ENCODE results near the gene MYH3. TPM values are rescaled to one million over a fixed set of nuclear protein-coding genes. Genes with fewer than 3 reads are reported as not detected.
A peak's percentile ranks its signal among the peaks of the same experiment; 100 is the strongest.

The MYH3 gene
- total RNA-seq, 1 donor from 2014 or later: 1.5 TPM

DNA sequence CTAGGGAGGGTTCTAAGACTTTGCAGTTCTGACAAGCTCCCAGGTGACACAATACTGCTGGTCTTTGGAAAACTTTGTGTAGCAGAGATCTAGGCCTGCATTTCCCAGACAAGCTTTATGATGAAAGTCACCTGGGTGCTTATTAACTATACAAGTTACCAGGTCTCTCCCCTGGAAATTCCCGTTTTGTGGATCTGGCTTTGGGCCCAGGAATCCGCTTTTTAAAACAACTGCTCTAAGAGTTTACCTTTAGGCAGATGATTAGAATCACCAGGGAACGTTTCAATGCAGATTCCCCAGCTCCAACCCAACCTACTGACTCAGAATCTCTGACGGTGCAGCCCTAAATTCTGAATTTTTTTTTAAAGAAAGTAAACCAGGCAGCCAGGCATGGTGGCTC is 36.3 kb downstream of the MYH3 start:
- intact Hi-C loops (cut with DNase I): no loop called here
- no peak for DNase-seq (ENCODE audit: low spot score)

DNA sequence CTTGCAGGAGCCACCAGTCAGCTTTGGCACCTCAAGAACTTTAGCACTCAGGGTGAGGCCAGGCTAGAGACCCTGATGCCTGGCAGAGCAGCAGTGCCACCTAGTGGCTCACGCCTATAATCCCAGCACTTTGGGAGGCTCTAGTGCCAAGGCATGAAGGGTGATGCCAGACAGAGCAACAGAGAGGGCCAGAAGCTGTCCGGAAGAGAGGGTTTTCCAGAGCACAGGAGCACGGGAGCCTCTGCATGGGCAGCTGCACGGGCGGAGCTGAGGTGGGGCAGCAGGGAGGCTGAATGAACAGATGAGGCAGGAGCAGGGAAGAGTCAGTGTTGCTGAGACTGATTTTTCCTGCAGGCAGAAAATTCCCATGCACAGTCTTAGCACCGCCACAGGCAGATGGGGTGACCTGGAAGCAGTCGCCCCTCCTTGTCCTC is 38.9 kb downstream of the MYH3 start:
- no peak for DNase-seq (ENCODE audit: low spot score)
- intact Hi-C loops (cut with DNase I): loop anchor here (5.0 to 10.0 kb wide), 2 partner anchors 323 to 696 kb away; no protein-coding TSS in a partner anchor

- no peak for DNase-seq (ENCODE audit: low spot score)
- intact Hi-C loops (cut with DNase I): loop anchor here (5.0 to 10.0 kb wide), 2 partner anchors 322 to 695 kb away; no protein-coding TSS in a partner anchor
These were observed 40.0 kb downstream of the MYH3 start for GRCh38 chr17:10617120-10617505.

GRCh38 chr17:10616502-10617119 is 40.5 kb downstream of the MYH3 start:
- intact Hi-C loops (cut with DNase I): loop anchor here (5.0 to 10.0 kb wide), 2 partner anchors 322 to 694 kb away; no protein-coding TSS in a partner anchor
- DNase-seq (ENCODE audit: low spot score): peak; percentile 83

DNA sequence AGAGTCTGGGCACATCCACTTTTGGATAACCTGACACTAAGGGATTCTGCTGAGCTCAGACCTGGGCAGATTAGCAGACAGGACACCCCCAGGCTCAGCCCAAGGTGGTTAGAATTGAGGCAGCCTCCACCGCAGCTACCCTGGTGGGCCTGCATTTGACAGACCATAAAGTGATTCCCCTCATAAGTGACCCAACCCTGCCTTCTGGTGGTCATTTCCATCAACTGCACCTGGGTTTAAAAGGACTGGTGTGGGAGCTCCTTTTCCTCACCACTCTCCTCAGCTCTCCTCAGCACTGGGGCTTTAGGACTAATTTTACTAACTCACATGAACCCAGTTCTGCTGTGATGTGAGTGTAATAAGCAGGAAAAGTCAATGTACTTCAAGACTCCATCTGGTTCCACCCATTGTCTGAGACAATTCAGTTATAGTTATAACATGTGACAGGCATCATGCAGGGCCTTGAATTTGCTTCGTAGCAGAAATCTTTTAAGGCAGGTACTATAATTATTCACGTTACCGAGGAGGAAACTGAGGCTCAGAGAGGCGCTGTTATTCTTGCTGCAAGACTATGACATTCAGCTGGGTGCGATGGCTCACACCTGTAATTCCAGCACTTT is 42.5 kb downstream of the MYH3 start:
- intact Hi-C loops (cut with DNase I): loop anchor here (1.0 to 10.0 kb wide), 3 partner anchors 287 to 692 kb away; no protein-coding TSS in a partner anchor
- no peak for DNase-seq (ENCODE audit: low spot score)

DNA sequence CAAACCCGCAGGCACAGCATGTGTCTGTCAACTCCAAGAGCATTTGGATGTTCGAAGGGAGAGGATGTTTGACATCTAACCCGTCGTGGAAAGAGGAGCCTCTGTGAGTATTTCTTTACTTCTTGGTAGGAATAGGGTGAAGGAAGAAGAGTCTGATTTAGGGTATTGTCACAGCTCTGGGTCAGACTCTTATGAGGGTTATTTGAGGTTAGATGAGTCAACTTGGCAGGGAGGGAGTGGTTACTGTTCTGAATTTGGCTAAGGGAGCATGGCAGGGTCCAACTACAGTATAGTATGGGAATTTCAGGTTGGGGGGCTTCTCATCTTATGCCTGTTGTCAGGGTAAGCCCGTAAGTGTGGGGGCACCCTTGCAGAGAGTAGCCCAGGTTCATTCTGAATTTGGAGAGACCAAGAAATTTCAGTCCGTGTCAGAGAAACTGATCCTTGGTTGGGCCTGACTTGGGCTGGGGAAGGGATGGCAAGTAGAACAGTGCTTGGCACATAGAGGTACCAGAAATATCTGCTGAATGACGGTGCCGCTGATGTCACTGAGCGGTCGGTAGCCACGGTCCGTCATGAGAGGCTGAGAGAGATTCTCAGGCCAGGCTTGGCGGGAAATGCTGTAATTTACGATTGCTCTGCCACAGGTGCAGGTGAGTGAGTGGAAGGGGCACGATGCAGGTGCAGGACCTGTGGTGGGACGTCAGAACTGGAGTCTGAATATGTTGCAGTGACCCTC is 43.2 kb downstream of the MYH3 start:
- no peak for DNase-seq (ENCODE audit: low spot score)
- intact Hi-C loops (cut with DNase I): loop anchor here (1.0 to 10.0 kb wide), 2 partner anchors 287 to 319 kb away; no protein-coding TSS in a partner anchor

DNA sequence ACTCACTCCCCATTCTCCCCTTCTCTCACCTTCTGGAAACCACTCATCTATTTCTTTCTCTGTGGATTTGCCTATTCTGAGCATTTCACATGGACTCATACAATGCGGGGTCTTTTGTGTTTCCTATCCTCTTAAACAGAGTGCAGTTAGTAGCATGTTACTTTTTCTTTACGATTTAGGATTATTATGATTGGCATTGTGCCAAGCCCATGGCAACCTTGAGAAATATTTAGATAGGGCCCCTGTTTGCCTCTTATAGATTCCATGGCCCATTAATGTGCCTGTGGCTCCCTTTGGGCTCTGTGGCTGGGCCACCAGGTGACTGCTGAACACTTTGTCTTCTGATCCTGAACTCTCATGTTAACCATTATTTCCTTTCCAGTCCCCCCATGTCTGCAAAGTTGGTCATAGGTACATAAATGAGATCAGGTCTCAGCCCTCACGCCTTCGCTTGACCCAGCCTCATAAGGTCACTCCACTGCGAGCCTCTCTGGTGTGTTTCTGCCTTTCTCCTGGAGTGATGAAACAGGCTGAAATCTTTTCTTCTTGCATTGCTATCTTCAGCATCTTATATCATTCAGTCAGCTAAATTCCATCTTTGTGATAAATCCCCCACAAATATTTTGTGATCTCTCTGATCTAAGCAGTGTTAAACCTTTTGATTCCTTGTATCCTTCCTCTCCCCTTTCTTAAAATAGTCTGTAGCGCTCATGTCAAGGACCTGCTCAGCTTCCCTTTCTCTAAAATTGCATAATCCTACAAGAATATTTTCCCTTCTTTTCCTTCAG is 44.0 kb downstream of the MYH3 start:
- intact Hi-C loops (cut with DNase I): loop anchor here (10.0 kb wide), 1 partner anchor 318 kb away; no protein-coding TSS in a partner anchor
- DNase-seq (ENCODE audit: low spot score): no peak

GRCh38 chr17:10610884-10611283 is 46.2 kb downstream of the MYH3 start:
- intact Hi-C loops (cut with DNase I): loop anchor here (10.0 kb wide), 1 partner anchor 316 kb away; no protein-coding TSS in a partner anchor
- no peak for DNase-seq (ENCODE audit: low spot score)

DNA sequence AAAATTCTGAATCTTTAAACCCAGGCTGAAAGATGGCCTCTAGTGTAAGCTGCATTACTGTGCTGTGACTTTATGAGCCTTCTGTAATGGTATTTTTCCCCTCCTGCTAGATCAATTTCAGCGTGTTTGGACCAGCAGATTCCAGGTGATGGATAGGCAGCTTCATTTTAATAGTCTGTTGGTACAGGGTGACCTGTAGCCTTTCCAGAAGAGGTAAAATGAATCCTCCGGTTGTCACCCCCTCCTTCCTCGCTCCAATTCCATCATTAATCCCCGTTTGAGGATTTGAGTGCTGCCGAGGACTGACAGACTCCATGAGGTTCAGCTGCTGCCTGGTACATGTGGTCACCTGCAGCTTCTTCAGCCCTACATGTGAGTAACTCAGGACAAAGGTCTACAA is 48.9 kb downstream of the MYH3 start:
- intact Hi-C loops (cut with DNase I): no loop called here
- no peak for DNase-seq (ENCODE audit: low spot score)

GRCh38 chr17:10606110-10606509 is 51.0 kb downstream of the MYH3 start:
- no peak for DNase-seq (ENCODE audit: low spot score)
- intact Hi-C loops (cut with DNase I): no loop called here

DNA sequence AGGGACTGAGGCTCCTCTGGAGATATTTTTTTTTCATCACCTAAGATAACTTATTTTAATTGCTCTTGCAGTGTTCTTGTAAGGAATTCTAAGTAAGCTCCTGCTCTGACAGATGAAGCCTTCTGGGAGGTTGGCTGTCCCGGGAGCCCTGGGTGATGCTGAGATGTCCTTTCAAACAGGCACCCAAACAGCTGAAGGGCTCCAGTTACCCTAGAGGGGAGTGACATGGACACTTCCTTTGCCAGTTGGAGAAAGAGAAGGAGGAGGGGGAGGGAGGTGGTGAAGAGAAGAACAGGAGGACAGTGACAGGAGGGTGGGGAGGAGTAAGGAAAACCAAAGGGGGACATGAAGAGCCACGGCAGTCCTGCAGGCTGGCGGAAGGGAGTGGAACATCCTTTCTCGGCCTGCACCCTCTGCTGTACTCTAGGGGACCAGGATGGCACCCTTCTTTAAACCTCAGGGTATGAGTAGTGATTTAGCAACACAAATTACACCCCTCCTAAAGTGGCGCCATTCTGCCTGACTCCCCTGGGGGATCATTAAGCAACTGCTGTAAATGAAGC is 51.8 kb downstream of the MYH3 start:
- DNase-seq (ENCODE audit: low spot score): no peak
- intact Hi-C loops (cut with DNase I): no loop called here

DNA sequence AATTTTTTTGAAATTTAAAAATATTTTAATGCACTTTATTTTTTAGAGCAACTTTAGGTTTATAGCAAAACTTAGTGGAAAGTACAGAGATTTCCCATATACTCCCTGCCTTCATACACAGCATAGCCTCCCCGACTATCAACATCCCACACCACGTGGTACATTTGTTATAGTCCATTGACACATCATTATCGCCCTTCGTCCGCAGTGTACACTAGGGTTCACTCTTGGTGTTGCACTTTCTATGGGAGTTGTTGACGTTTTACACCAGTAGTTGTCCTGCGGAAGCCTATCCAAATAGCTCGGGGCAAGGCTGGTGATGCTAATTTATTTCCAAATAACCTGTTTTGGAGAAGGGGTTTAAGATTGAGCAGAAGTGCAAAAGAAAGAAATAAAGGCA is 52.6 kb downstream of the MYH3 start:
- intact Hi-C loops (cut with DNase I): no loop called here
- no peak for DNase-seq (ENCODE audit: low spot score)

DNA sequence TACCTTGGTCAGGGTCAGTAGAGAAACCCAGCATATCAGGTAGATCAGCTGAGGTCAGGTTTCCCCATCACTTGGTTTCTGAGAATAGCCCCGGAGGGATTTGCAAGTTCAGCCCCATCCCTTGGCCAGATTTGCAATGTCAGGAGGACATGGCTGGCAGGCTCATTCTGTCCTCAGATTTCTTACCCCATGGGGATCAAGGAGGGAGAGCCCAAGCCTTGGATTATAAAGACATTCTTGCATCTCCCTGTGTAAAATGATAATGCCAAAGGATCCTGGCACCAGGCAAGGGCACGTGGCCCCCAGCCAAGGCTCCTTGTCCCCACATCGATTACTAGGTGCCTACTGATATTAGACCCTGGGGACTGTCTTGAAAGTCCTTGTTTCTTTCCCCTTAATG is 53.2 kb downstream of the MYH3 start:
- intact Hi-C loops (cut with DNase I): no loop called here
- no peak for DNase-seq (ENCODE audit: low spot score)

- intact Hi-C loops (cut with DNase I): no loop called here
- no peak for DNase-seq (ENCODE audit: low spot score)
These were observed 56.5 kb downstream of the MYH3 start for GRCh38 chr17:10600571-10600970.

DNA sequence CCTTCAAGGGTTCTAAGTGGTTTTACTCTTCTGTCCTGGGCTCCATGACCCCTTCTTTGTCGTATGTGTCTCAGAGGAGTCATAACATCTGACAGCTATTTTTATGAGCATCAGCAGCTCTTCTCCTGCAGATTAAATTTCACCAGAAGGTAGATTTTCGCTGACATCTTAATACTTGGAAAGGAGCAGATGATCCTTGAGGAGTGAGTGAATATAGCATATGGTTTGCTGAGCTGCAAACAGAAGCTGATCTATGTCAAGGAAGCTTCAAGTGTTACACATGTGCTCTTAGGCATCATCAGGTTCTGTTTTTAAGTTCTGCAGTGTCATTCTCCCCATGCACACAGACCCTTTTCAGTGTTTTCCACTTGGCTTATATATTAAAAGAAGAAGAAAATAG is 58.5 kb downstream of the MYH3 start:
- intact Hi-C loops (cut with DNase I): no loop called here
- DNase-seq (ENCODE audit: low spot score): no peak

DNA sequence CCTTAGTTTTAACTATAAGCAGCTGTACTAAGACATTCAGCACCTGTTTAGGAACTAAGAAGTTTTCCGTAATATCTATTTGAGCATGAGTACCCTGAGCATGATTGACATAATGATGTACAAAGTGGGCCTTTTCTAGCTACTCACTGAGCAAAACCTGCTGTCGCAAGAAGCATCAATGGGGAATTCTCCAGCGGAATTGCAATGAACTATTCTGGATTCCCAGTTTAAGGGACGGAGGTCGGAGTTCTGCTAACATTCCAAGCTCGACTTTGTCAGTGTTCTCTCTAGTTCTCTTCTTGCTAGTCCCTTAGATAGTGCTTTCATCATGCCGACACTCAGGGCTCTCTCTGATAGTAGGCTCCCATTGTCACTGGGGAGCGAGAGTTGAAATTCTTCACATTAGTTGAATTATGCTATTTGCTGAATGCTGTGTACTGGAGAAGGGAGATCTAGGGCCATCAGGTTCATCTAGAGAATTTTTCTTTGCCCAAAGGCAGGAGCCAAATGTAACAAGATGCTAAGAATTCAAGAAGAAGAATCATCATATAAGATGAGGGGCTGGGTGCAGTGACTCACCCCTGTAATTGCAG is 67.5 kb downstream of the MYH3 start:
- no peak for DNase-seq (ENCODE audit: low spot score)
- intact Hi-C loops (cut with DNase I): no loop called here

DNA sequence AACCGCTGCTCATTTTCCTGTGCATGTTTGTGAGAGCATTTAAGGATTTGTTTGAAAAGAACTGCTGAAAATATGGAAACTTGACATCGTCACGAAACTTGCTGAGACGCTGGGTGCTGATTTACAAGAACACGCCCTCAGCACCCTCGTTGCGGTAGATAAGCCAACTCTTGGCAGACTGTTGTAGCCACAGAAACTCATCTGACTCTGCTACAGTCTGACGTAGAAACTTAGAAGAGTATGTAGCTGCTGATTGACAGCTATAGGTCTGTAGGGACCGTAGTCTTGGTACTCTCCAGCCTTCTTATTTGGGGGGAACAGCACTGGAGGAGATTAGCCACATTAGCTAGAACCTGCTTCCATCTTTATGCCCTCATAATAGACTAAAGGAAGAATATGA is 71.6 kb downstream of the MYH3 start:
- DNase-seq (ENCODE audit: low spot score): no peak
- intact Hi-C loops (cut with DNase I): no loop called here

DNA sequence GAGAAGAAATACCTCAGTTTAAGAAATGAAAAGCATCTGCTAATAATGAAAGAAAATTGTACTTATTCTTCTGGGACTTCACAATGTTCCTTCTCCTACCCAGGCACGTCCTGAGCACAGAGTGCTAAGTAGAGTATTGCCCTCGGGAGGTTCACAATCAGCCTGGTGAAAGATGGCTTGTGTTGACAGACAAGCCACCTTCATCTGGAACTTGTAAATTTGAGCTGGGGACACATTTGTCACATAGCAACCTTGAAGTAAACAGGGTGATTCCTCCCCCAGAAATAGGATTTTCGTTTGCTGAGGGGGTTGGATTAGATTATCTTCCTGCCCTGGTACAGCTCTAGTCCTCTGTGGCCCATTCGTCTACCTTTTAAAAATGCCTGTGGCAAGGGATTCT is 73.3 kb downstream of the MYH3 start:
- no peak for DNase-seq (ENCODE audit: low spot score)
- intact Hi-C loops (cut with DNase I): no loop called here

DNA sequence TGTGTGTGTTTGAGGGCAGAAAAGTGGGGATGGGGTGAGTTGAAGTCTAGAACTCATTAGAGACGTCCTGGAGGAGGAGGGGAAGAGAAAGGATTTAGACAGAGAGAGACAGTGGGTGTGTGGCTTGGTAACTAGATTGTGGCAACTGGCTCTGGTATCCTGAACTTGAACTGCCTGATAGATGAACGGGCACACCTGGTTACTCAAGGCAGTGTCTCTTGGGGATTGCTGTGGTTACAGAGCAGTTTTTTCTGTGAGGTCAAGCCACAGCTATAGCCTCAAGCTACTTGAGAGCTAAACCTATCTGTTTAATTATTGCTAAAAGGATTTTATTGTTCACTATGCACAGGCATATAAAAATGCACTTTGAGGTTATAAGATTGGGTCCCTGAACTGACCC is 77.8 kb downstream of the MYH3 start:
- no peak for DNase-seq (ENCODE audit: low spot score)
- intact Hi-C loops (cut with DNase I): no loop called here

Data from cardiac septum (tissue), 1 donor.